HepG2 (cell line): ENCODE data around the gene IQCE. TPM values are rescaled to one million over a fixed set of nuclear protein-coding genes. Genes with fewer than 3 reads are reported as not detected.

ENCODE experiments used
- ATAC-seq: fragments of 200-7000 bp; cut with Tn5 transposase; 3 replicates; pipeline ENCODE4 v1.9.1; 2020; ENCODE audit warnings: mild to moderate bottlenecking, moderate library complexity
- BruUV-seq: library from RNA; stranded (reverse); fragments of 400-500 nt; replicated peaks from 2 replicates; lab custom pipeline; 2021; lab: Mats Ljungman, UMichigan
- CTCF ChIA-PET: fragments of 300-600 bp; formaldehyde crosslinking; extraction: SDS; loops from one replicate; lab custom pipeline; 2021; ENCODE audit warnings: low total read pairs, inconsistent platforms, low intra/inter-chr PET ratio; lab: Yijun Ruan, JAX
- POLR2A ChIA-PET: fragments of 350-600 bp; sonication (Branson Sonifier 250); formaldehyde crosslinking; loops from one replicate; lab custom pipeline; 2020; ENCODE audit warnings: antibody characterized with exemption, inconsistent platforms; lab: Yijun Ruan, JAX
- DNase-seq: peaks from one replicate; pipeline ENCODE4 v3.0.0-alpha.2; 2015; ENCODE audit warnings: low spot score
- FAIRE-seq: peaks from 3 replicates; lab custom pipeline; 2011; peaks lifted over from hg19 to GRCh38; lab: Jason Lieb, UNC
- H2AFZ ChIP-seq: one replicate; pipeline ENCODE4 v1.6.1; 2011; ENCODE audit warnings: low read length, inconsistent platforms
- H3K27ac ChIP-seq: fragments of 300-600 bp; 3 replicates; pipeline ENCODE4 v1.8.0; 2011; ENCODE audit warnings: mixed run types, mild to moderate bottlenecking, mixed read lengths, low read length, inconsistent platforms; ENCODE audit not compliant: insufficient read depth; ENCODE audit errors: extremely low read length
- H3K27me3 ChIP-seq, 2 experiments: fragments of 200-600 bp in 1 of 2; 2 replicates in 1 of 2; 3 replicates in 1 of 2; pipeline versions ENCODE4 v1.6.0 to v1.8.0; 2011; ENCODE audit warnings: low read length in 2 of 2, mild to moderate bottlenecking in 2 of 2, moderate library complexity in 2 of 2, inconsistent platforms in 1 of 2; ENCODE audit not compliant: insufficient read depth in 2 of 2, control insufficient read depth in 1 of 2
- H3K36me3 ChIP-seq, 2 experiments: fragments of 200-600 bp in 1 of 2; replicated peaks in 1 of 2; 2 replicates in 1 of 2; 3 replicates in 1 of 2; pipeline versions ENCODE4 v1.5.1 to v1.8.0; 2011; ENCODE audit warnings: low read length in 2 of 2, inconsistent platforms in 1 of 2; ENCODE audit not compliant: insufficient read depth in 2 of 2, control insufficient read depth in 1 of 2
- H3K4me1 ChIP-seq: 2 replicates; pipeline ENCODE4 v1.5.1; 2012; ENCODE audit warnings: low read length, inconsistent platforms; ENCODE audit not compliant: insufficient read depth
- H3K4me2 ChIP-seq: 2 replicates; pipeline ENCODE4 v1.6.0; 2011; ENCODE audit warnings: low read depth, low read length, inconsistent platforms
- H3K4me3 ChIP-seq, 3 experiments: fragments of 200-600 bp in 1 of 3; sonication (generic), shearing (Covaris generic) in 1 of 3; replicated peaks in 1 of 3; 2 replicates each; pipeline ENCODE4 v1.5.1; 2011 to 2016; ENCODE audit warnings: low read length in 3 of 3, inconsistent platforms in 2 of 3, low read depth in 2 of 3, mild to moderate bottlenecking in 2 of 3, control low read depth in 1 of 3, mixed read lengths in 1 of 3; ENCODE audit not compliant: insufficient read depth in 1 of 3
- H3K79me2 ChIP-seq: one replicate; pipeline ENCODE4 v1.6.1; 2011; ENCODE audit warnings: low read length, inconsistent platforms; ENCODE audit not compliant: insufficient read depth
- H3K9ac ChIP-seq: 2 replicates; pipeline ENCODE4 v1.6.0; 2011; ENCODE audit warnings: mild to moderate bottlenecking, low read depth, low read length, inconsistent platforms; ENCODE audit not compliant: insufficient read depth
- H3K9me3 ChIP-seq: 2 replicates; pipeline ENCODE4 v1.5.1; 2012; ENCODE audit warnings: mild to moderate bottlenecking, low read length
- H4K20me1 ChIP-seq: 2 replicates; pipeline ENCODE4 v1.6.0; 2011; ENCODE audit warnings: inconsistent platforms, mild to moderate bottlenecking, low read length, moderate library complexity; ENCODE audit not compliant: insufficient read depth
- AGO2 ChIP-seq: fragments of 200-400 bp; formaldehyde crosslinking; optimal IDR thresholded peaks from 2 replicates; pipeline ENCODE3; 2017; ENCODE audit warnings: mild to moderate bottlenecking, low read depth, low read length, moderate library complexity
- GATA4 ChIP-seq: sonication (generic); IDR thresholded peaks from 2 replicates; pipeline ENCODE4 v1.6.1; 2016; ENCODE audit warnings: antibody characterized with exemption, low read depth, borderline replicate concordance
- HNF1B ChIP-seq: sonication (generic); formaldehyde crosslinking; IDR thresholded peaks from 2 replicates; pipeline ENCODE4 v1.5.1; 2020; ENCODE audit warnings: mild to moderate bottlenecking, moderate library complexity, missing genetic modification reagents
- HNRNPL ChIP-seq: fragments of 200-400 bp; formaldehyde crosslinking; IDR thresholded peaks from 2 replicates; pipeline ENCODE4 v1.6.1; 2017; ENCODE audit warnings: mild to moderate bottlenecking, low read depth, low read length
- TEAD2 ChIP-seq: sonication (generic); formaldehyde crosslinking; IDR thresholded peaks from 2 replicates; pipeline ENCODE4 v1.9.0; 2021; ENCODE audit warnings: missing genetic modification reagents
- ZHX2 ChIP-seq, 2 experiments: sonication (generic) in 1 of 2; formaldehyde crosslinking in 1 of 2; IDR thresholded peaks; 2 replicates each; pipeline versions ENCODE4 v1.6.1 to v1.9.0; 2014 to 2022; ENCODE audit warnings: antibody characterized with exemption in 1 of 2, borderline replicate concordance in 1 of 2, inconsistent platforms in 1 of 2, low read depth in 1 of 2, missing genetic modification reagents in 1 of 2
- WGBS: methylation state at CpG from one replicate; pipeline ENCODE4 v1.1.6; 2017; ENCODE audit warnings: low lambda C conversion rate; 5-methylcytosine and 5-hydroxymethylcytosine counted together
- in situ Hi-C: cut with HindIII; loops from 2 replicates; pipeline ENCODE4 v1.10.0; 2017; ENCODE audit warnings: low pct_unique_long_range_greater_than_20kb; ENCODE audit not compliant: extremely low pct_ligation_motif_present
- intact Hi-C: fragments of 100-400 bp; cut with micrococcal nuclease; formaldehyde crosslinking; loops from one replicate; pipeline ENCODE4 v1.10.0; 2022; ENCODE audit not compliant: unreplicated experiment
- polyA plus RNA-seq, 8 experiments: library from polyadenylated mRNA; depleted of rRNA in 3 of 8; stranded (reverse) in 7 of 8; unstranded in 1 of 8; fragments of >200 nt; fragmentation: Illumina TruSeq in 4 of 8; extraction: Trizol in 4 of 8; gene quantifications; 2 replicates each; pipeline versions ENCODE4 v1.2.1 to v1.2.3, GENCODE V29; 2011 to 2016; ENCODE audit warnings: low read depth in 4 of 8, missing spikeins in 1 of 8, mixed read lengths in 1 of 8; ENCODE audit not compliant: insufficient read depth in 1 of 8
- total RNA-seq, 5 experiments: library from RNA; depleted of rRNA; stranded (reverse); fragments of >200 nt; fragmentation: Illumina TruSeq; extraction: Trizol; gene quantifications; 2 replicates each; pipeline ENCODE4 v1.2.3, GENCODE V29; 2016; ENCODE audit warnings: low read depth in 1 of 5

IQCE gene
- total and polyA plus RNA-seq, 2 of the 13 experiments (the other 11 are each of a cell fraction or from before 2014, with no cell fraction given): 1.5 to 2.5 TPM

- H3K4me1 ChIP-seq: peaks cover 48% of the 10 kb centered on the region
- H4K20me1 ChIP-seq: peaks cover 34% of the 10 kb centered on the region; the same call in 1 of the 2 replicates
- no peak overlapping the region for H3K4me2 ChIP-seq
- in situ Hi-C loops (loop anchor here (10.0 kb wide), 1 partner anchor 79 kb away; no protein-coding TSS in a partner anchor), intact Hi-C loops (no loop called here)
- no peak overlapping the region for H3K9ac ChIP-seq
- peaks cover 39% of the 10 kb centered on the region for H3K79me2 ChIP-seq
- H3K9me3 ChIP-seq: no peaks in the 10 kb centered on the region
- BruUV-seq: no TSS peak
- ChIA-PET POLR2A (interaction anchor here (1.5 kb wide), 1 partner anchor 14 kb away, joined by 3 read pairs; no protein-coding TSS in a partner anchor), CTCF (no interaction called here)
- TF ChIP-seq AGO2 (peak; percentile 75), HNRNPL (peak; percentile 93), GATA4 (no peak), TEAD2 (CRISPR knock-in tag) (no peak)
- no peak for DNase-seq
- FAIRE-seq: no peak
- H2AFZ ChIP-seq: no peak overlapping the region
- 92% methylated on average over 20 of the region's 29 CpGs for WGBS
- no peaks in the 10 kb centered on the region for H3K27me3 ChIP-seq
- peaks cover 16 to 32% of the 10 kb centered on the region in 2 experiments; a peak in 4 of 5 replicates for H3K36me3 ChIP-seq
- H3K27ac ChIP-seq: no peak overlapping the region
- no peak for ATAC-seq
- H3K4me3 ChIP-seq: no peak overlapping the region
These were observed 84.8 kb downstream of the IQCE start for GRCh38 chr7:2643386-2644219.

GRCh38 chr7:2644220-2644561, 85.4 kb downstream of the IQCE start:
- Histone ChIP-seq H4K20me1 (peaks cover 34% of the 10 kb centered on the region; the same call in 1 of the 2 replicates), H3K9ac (no peak overlapping the region), H3K27me3 (no peaks in the 10 kb centered on the region), H3K4me1 (peaks cover 42% of the 10 kb centered on the region), H3K36me3 (peaks cover 14 to 29% of the 10 kb centered on the region in 2 experiments; a peak in 4 of 5 replicates), H3K79me2 (peaks cover 33% of the 10 kb centered on the region), H2AFZ (no peak overlapping the region), H3K27ac (no peak overlapping the region), H3K4me3 (no peak overlapping the region), H3K9me3 (no peaks in the 10 kb centered on the region), H3K4me2 (no peak overlapping the region)
- CTCF ChIA-PET: interaction anchor here (0.6 kb wide), 1 partner anchor 37 kb away, joined by 3 read pairs; no protein-coding TSS in a partner anchor
- TF ChIP-seq ZHX2 (IDR thresholded peaks at IDR 0.05; ENCODE audit: low read depth): no peak
- no peak for TF ChIP-seq ZHX2 (CRISPR knock-in tag; IDR thresholded peaks at IDR 0.05; ENCODE audit: borderline replicate concordance)
- TF ChIP-seq HNF1B (CRISPR knock-in tag): peak; percentile 48; the same call in 1 of the 2 replicates
- ATAC-seq (no peak), DNase-seq (no peak), FAIRE-seq (no peak)
- BruUV-seq: no TSS peak
- 92% methylated on average over 2 of the region's 6 CpGs for WGBS
- intact Hi-C loops: no loop called here
- POLR2A ChIA-PET: interaction anchor here (1.5 kb wide), 1 partner anchor 14 kb away, joined by 3 read pairs; no protein-coding TSS in a partner anchor
- in situ Hi-C loops: loop anchor here (10.0 kb wide), 1 partner anchor 79 kb away; no protein-coding TSS in a partner anchor
